BJ (cell line): ENCODE results near the gene LRAT. TPM values are rescaled to one million over a fixed set of nuclear protein-coding genes. Genes with fewer than 3 reads are reported as not detected.

Experiments used
- CTCF ChIA-PET: fragments of 350-600 bp; formaldehyde crosslinking; extraction: SDS; loops from one replicate; lab custom pipeline; 2021; ENCODE audit warnings: antibody characterized with exemption, inconsistent platforms; lab: Yijun Ruan, JAX
- POLR2A ChIA-PET: fragments of 300-600 bp; sonication (Branson Sonifier 250); formaldehyde crosslinking; extraction: SDS; loops from one replicate; lab custom pipeline; 2021; ENCODE audit warnings: antibody characterized with exemption; lab: Charles Lee
- DNase-seq: peaks from one replicate; pipeline ENCODE4 v3.0.0-alpha.2; 2011; ENCODE audit warnings: low read depth
- H3K27me3 ChIP-seq: 2 replicates; pipeline ENCODE4 v1.6.0; 2011; ENCODE audit warnings: low read length; ENCODE audit not compliant: control insufficient read depth, insufficient read depth
- H3K36me3 ChIP-seq: 2 replicates; pipeline ENCODE4 v1.5.1; 2011; ENCODE audit warnings: low read length; ENCODE audit not compliant: control insufficient read depth, insufficient read depth
- H3K4me3 ChIP-seq: 2 replicates; pipeline ENCODE4 v1.5.1; 2011; ENCODE audit warnings: low read depth, mild to moderate bottlenecking, control low read depth, low read length
- CTCF ChIP-seq: IDR thresholded peaks from 2 replicates; pipeline ENCODE4 v1.5.1; 2011; ENCODE audit warnings: low read depth, mild to moderate bottlenecking, control low read depth, inconsistent platforms, low read length, moderate library complexity; ENCODE audit not compliant: insufficient read depth
- polyA plus RNA-seq: library from polyadenylated mRNA; depleted of rRNA; stranded (reverse); fragments of >200 nt; gene quantifications from 2 replicates; pipeline ENCODE4 v1.2.3, GENCODE V29; 2011

LRAT gene
- polyA plus RNA-seq, 1 experiment = not detected

GRCh38 chr4:154740462-154740861 lies 3.3 kb upstream of the LRAT start:
- no peak for DNase-seq
- H3K27me3 ChIP-seq = peaks cover 39% of the 10 kb centered on the region
- POLR2A ChIA-PET = no interaction called here
- CTCF ChIA-PET = no interaction called here
- TF ChIP-seq CTCF = no peak
- no peak overlapping the region for H3K4me3 ChIP-seq
- no peaks in the 10 kb centered on the region for H3K36me3 ChIP-seq

- ChIA-PET CTCF (no interaction called here), POLR2A (no interaction called here)
- no peak overlapping the region for H3K4me3 ChIP-seq
- H3K36me3 ChIP-seq = no peaks in the 10 kb centered on the region
- no peak for TF ChIP-seq CTCF
- H3K27me3 ChIP-seq = peaks cover 39% of the 10 kb centered on the region
- DNase-seq = no peak
Measured at GRCh38 chr4:154741131-154741665, 2.6 kb upstream of the LRAT start.

- CTCF ChIA-PET = no interaction called here
- TF ChIP-seq CTCF = no peak
- peaks cover 39% of the 10 kb centered on the region for H3K27me3 ChIP-seq
- POLR2A ChIA-PET = no interaction called here
- H3K4me3 ChIP-seq = no peak overlapping the region
- H3K36me3 ChIP-seq = no peaks in the 10 kb centered on the region
- DNase-seq = no peak
Measured at GRCh38 chr4:154741922-154742850, 1.6 kb upstream of the LRAT start.

GRCh38 chr4:154744341-154744926 lies 634 bp downstream of the LRAT start:
- TF ChIP-seq CTCF = no peak
- ChIA-PET CTCF (interaction anchor here (0.6 kb wide), 1 partner anchor 67 kb away, joined by 3 read pairs; no protein-coding TSS in a partner anchor), POLR2A (no interaction called here)
- Histone ChIP-seq H3K27me3 (peaks cover 37% of the 10 kb centered on the region), H3K4me3 (no peak overlapping the region), H3K36me3 (no peaks in the 10 kb centered on the region)
- no peak for DNase-seq

- ChIA-PET POLR2A (no interaction called here), CTCF (interaction anchor here (0.7 kb wide), 1 partner anchor 122 kb away, joined by 3 read pairs; no protein-coding TSS in a partner anchor)
Measured at GRCh38 chr4:154757713-154758112, 13.9 kb downstream of the LRAT start.

More at GRCh38 chr4:154757713-154758112, 13.9 kb downstream of the LRAT start:
- TF ChIP-seq CTCF = no peak
- no peaks in the 10 kb centered on the region for H3K36me3 ChIP-seq
- H3K4me3 ChIP-seq = no peak overlapping the region
- H3K27me3 ChIP-seq = no peaks in the 10 kb centered on the region
- DNase-seq = no peak
